Measurements from ENCODE around the gene RHO. TPM values are rescaled to one million over a fixed set of nuclear protein-coding genes. Genes with fewer than 3 reads are reported as not detected.

Gene RHO
- polyA plus RNA-seq, 5 donors, result 0.06 to 0.13 (median 0.08) TPM; not detected in 2

- DNase-seq, result no peak
These were observed 8.3 kb upstream of the RHO start for GRCh38 chr3:129519896-129520715.

GRCh38 chr3:129520960-129521359 is 7.5 kb upstream of the RHO start:
- DNase-seq, result no peak

- no peak for DNase-seq
These were observed 6.8 kb upstream of the RHO start for GRCh38 chr3:129521611-129522010.

GRCh38 chr3:129522953-129523352 is 5.5 kb upstream of the RHO start:
- no peak for DNase-seq

- DNase-seq, result no peak
These were observed 4.4 kb upstream of the RHO start for GRCh38 chr3:129524081-129524480.

- no peak for DNase-seq
These were observed 3.0 kb upstream of the RHO start for GRCh38 chr3:129525341-129525968.

GRCh38 chr3:129526121-129526900 is 2.1 kb upstream of the RHO start:
- DNase-seq, result no peak

- no peak for DNase-seq
These were observed 1.2 kb upstream of the RHO start for GRCh38 chr3:129527262-129527661.

GRCh38 chr3:129529436-129530210 is 1.2 kb downstream of the RHO start:
- DNase-seq, result no peak

- DNase-seq, result no peak
These were observed 1.9 kb downstream of the RHO start for GRCh38 chr3:129530251-129530791.

- DNase-seq, result no peak
These were observed 2.4 kb downstream of the RHO start for GRCh38 chr3:129530821-129531220.

- no peak for DNase-seq
These were observed 3.3 kb downstream of the RHO start for GRCh38 chr3:129531699-129532098.

GRCh38 chr3:129532261-129532660 is 3.8 kb downstream of the RHO start:
- no peak for DNase-seq

- DNase-seq, result no peak
These were observed 5.0 kb downstream of the RHO start for GRCh38 chr3:129533406-129533805.

GRCh38 chr3:129534428-129535027 is 6.1 kb downstream of the RHO start:
- no peak for DNase-seq

- no peak for DNase-seq
These were observed 6.6 kb downstream of the RHO start for GRCh38 chr3:129535075-129535474.

GRCh38 chr3:129536374-129536667 is 7.9 kb downstream of the RHO start:
- DNase-seq, result no peak

GRCh38 chr3:129536804-129537203 is 8.4 kb downstream of the RHO start:
- no peak for DNase-seq

- DNase-seq, result no peak
These were observed 10.8 kb downstream of the RHO start for GRCh38 chr3:129539206-129539605.

GRCh38 chr3:129540776-129541516 is 12.5 kb downstream of the RHO start:
- no peak for DNase-seq

GRCh38 chr3:129542747-129543146 is 14.3 kb downstream of the RHO start:
- DNase-seq, result no peak

Measured in right lung (tissue), 5 donors.